Measurements from ENCODE around the gene ZDHHC4.

DNA sequence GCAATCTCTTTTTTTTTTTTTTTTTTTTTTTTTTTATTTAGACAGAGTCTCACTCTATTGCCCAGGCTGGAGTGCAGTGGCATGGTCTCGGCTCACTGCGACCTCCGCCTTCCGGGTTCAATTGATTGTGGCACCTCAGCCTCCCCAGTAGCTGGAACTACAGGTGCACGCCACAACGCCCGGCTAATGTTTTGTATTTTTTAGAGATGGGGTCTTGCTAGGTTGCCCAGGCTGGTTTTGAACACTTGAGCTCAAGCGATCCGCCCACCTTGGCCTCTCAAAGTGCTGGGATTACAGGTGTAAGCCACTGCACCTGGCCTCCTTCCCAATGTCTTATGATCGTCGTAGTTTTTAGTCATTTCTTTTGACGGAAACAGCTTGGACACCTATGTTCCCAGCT, 31.5 kb downstream of the ZDHHC4 start:
- TF ChIP-seq POLR2A (IDR thresholded peaks at IDR 0.05; ENCODE audit: low read length) (no peak), GATA1 (IDR thresholded peaks at IDR 0.05; ENCODE audit: low read depth, low read length) (no peak)
